NB4 (cell line): ENCODE data around the gene CDK4.

ENCODE experiments used
- CTCF ChIP-seq: IDR thresholded peaks from one replicate; pipeline ENCODE4 v1.5.1; 2012; ENCODE audit warnings: low read depth, low read length
- POLR2A ChIP-seq: IDR thresholded peaks from 2 replicates; pipeline ENCODE4 v1.6.1; 2011; ENCODE audit warnings: mild to moderate bottlenecking; ENCODE audit not compliant: insufficient read length; ENCODE audit errors: extremely low read depth

DNA sequence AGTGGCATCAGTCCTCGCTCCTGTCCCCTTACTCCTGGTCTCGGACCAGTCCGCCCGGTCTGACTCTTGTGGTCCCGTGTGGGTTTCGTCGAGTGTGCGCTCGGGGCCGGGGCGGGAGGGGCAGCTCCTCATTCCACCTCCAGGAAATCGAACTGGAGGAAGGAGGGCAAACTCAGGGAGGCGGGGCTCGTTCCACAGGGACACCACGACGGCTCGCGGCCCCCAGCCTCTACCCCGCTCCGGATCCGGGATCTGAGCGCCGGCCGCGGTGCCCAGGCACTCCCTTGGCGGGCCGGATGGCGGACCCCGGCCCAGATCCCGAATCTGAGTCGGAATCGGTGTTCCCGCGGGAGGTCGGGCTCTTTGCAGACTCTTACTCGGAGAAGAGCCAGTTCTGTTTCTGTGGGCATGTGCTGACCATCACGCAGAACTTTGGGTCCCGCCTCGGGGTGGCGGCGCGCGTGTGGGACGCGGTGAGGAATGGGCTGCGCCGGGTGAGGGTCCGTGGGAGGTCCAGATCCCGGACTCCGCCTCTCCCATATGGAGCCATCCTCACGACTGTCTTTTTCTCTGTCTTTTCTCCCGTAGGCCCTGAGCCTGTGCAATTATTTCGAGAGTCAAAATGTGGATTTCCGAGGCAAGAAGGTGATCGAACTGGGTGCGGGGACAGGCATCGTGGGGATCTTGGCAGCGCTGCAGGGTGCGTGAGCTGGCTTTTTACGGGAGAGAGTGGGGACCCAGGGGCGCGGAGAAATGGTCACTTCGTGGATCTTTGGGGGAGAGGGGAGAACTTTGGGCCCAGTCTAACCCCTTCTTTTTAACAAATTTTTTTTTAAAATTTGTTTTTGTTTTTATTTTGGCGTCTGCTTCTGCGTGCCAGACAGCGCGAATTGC lies 20.6 kb upstream of the CDK4 start, which contains the start of gene EEF1AKMT3:
- TF ChIP-seq CTCF (no peak), POLR2A (no peak)
